ENCODE data around the gene GRHL3. TPM values are rescaled to one million over a fixed set of nuclear protein-coding genes. Genes with fewer than 3 reads are reported as not detected.
"Not testable (repeated sequence)": the region's sequence is repeated elsewhere in the genome, so short reads cannot be mapped to it uniquely, and the experiment has no call there.

GRHL3 gene
- 4.7 and 8.9 TPM in 2 replicates for total RNA-seq (2022)
- percentile 41 among the genes with signal in this experiment for Bru-seq, nascent RNA
- percentile 32 among the genes with signal in this experiment for BruChase-seq, experiment 1, labeled RNA remaining after a 6-hour chase
- BruChase-seq, experiment 2, labeled RNA remaining after a 2-hour chase = percentile 36 among the genes with signal in this experiment
- long read RNA-seq, partial matches to known transcripts = 2 of 15 reads
- long read RNA-seq, other reads (novel, unspliced or antisense) = 9 of 15 reads

- intact Hi-C loops (cut with micrococcal nuclease) = loop anchor here (5.0 kb wide), 1 partner anchor 37 kb away; no protein-coding TSS in a partner anchor
- ChIA-PET CTCF (interaction anchor here (0.6 to 7.7 kb wide), 6 partner anchors 25 to 364 kb away, joined by 3 to 77 read pairs (median 12); no protein-coding TSS in a partner anchor), POLR2A (interaction anchor here (0.9 to 12.4 kb wide), 22 partner anchors 10 to 360 kb away, joined by 3 to 400 read pairs (median 10); partner anchors contain the start of genes NIPAL3 and PNRC2)
- Mint-ChIP-seq H3K27ac (ENCODE audit: low read depth, unreplicated experiment) (peak within 1 kb of the TSS; percentile 90), H3K9me3 (ENCODE audit: unreplicated experiment) (no peaks in the 10 kb centered on the region), H3K27me3 (ENCODE audit: insufficient read depth, unreplicated experiment) (no peaks in the 10 kb centered on the region), H3K4me3 (ENCODE audit: unreplicated experiment) (peak within 1 kb of the TSS; percentile 74), H3K36me3 (ENCODE audit: insufficient read depth, unreplicated experiment) (no peaks in the 10 kb centered on the region), H3K4me1 (ENCODE audit: insufficient read depth, unreplicated experiment) (peaks cover 73% of the 10 kb centered on the region)
- peak; percentile 93 for DNase-seq (ENCODE audit: unreplicated experiment)
- BruUV-seq (replicated peaks) = no TSS peak
- TF ChIP-seq, protein P1, sequence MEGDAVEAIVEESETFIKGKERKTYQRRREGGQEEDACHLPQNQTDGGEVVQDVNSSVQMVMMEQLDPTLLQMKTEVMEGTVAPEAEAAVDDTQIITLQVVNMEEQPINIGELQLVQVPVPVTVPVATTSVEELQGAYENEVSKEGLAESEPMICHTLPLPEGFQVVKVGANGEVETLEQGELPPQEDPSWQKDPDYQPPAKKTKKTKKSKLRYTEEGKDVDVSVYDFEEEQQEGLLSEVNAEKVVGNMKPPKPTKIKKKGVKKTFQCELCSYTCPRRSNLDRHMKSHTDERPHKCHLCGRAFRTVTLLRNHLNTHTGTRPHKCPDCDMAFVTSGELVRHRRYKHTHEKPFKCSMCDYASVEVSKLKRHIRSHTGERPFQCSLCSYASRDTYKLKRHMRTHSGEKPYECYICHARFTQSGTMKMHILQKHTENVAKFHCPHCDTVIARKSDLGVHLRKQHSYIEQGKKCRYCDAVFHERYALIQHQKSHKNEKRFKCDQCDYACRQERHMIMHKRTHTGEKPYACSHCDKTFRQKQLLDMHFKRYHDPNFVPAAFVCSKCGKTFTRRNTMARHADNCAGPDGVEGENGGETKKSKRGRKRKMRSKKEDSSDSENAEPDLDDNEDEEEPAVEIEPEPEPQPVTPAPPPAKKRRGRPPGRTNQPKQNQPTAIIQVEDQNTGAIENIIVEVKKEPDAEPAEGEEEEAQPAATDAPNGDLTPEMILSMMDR (IDR thresholded peaks at IDR 0.05; ENCODE audit: unreplicated experiment) = no peak
Observed at GRCh38 chr1:24319312-24319863, at the start of gene GRHL3. GRHL3 (plus strand) TSS chr1:24319357; CDS start chr1:24319552, 195 bp downstream.

GRCh38 chr1:24274203-24275103, 44.7 kb upstream of the GRHL3 start:
- CTCF ChIA-PET = interaction anchor here (0.9 kb wide), 1 partner anchor 74 kb away, joined by 3 read pairs; no protein-coding TSS in a partner anchor
- H3K27me3 Mint-ChIP-seq (ENCODE audit: insufficient read depth, unreplicated experiment); intact Hi-C loops (cut with micrococcal nuclease); BruUV-seq (replicated peaks); H3K36me3 Mint-ChIP-seq (ENCODE audit: insufficient read depth, unreplicated experiment); POLR2A ChIA-PET; H3K4me3 Mint-ChIP-seq (ENCODE audit: unreplicated experiment); H3K27ac Mint-ChIP-seq (ENCODE audit: low read depth, unreplicated experiment); DNase-seq (ENCODE audit: unreplicated experiment): not testable (repeated sequence)
- Mint-ChIP-seq H3K4me1 (ENCODE audit: insufficient read depth, unreplicated experiment) (peaks cover 15% of the 10 kb centered on the region), H3K9me3 (ENCODE audit: unreplicated experiment) (peaks cover 17% of the 10 kb centered on the region)

DNA sequence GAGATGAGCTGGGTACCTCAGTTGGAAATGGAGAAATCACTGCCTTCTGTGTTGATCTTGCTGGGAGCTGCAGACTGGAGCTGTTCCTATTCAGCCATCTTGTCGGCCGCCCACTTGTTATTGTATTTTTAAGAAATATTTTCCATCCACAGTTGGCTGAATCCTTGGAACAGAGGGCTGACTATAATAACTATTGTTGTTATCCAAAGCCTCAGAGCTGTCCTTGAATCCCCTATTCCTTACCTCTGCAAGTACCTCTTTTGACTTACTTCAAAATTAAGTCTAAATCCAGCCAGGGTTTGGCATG, 44.1 kb upstream of the GRHL3 start:
- no peak overlapping the region for H3K4me3 Mint-ChIP-seq (ENCODE audit: unreplicated experiment)
- BruUV-seq (replicated peaks) = no TSS peak
- no peak overlapping the region for H3K27ac Mint-ChIP-seq (ENCODE audit: low read depth, unreplicated experiment)
- TF ChIP-seq, protein P1 (IDR thresholded peaks at IDR 0.05; ENCODE audit: unreplicated experiment) = no peak
- peaks cover 15% of the 10 kb centered on the region for H3K4me1 Mint-ChIP-seq (ENCODE audit: insufficient read depth, unreplicated experiment)
- intact Hi-C loops (cut with micrococcal nuclease) = no loop called here
- no peak for DNase-seq (ENCODE audit: unreplicated experiment)
- POLR2A ChIA-PET = interaction anchor here (1.5 kb wide), 1 partner anchor 20 kb away, joined by 4 read pairs; no protein-coding TSS in a partner anchor
- CTCF ChIA-PET = interaction anchor here (0.6 kb wide), 1 partner anchor 117 kb away, joined by 3 read pairs; no protein-coding TSS in a partner anchor
- H3K36me3 Mint-ChIP-seq (ENCODE audit: insufficient read depth, unreplicated experiment) = no peaks in the 10 kb centered on the region
- H3K27me3 Mint-ChIP-seq (ENCODE audit: insufficient read depth, unreplicated experiment) = no peaks in the 10 kb centered on the region
- peaks cover 17% of the 10 kb centered on the region for H3K9me3 Mint-ChIP-seq (ENCODE audit: unreplicated experiment)

- no peak overlapping the region for H3K27ac Mint-ChIP-seq (ENCODE audit: low read depth, unreplicated experiment)
- H3K4me1 Mint-ChIP-seq (ENCODE audit: insufficient read depth, unreplicated experiment) = peaks cover 15% of the 10 kb centered on the region
- no TSS peak for BruUV-seq (replicated peaks)
- no peaks in the 10 kb centered on the region for H3K36me3 Mint-ChIP-seq (ENCODE audit: insufficient read depth, unreplicated experiment)
- peaks cover 17% of the 10 kb centered on the region for H3K9me3 Mint-ChIP-seq (ENCODE audit: unreplicated experiment)
- intact Hi-C loops (cut with micrococcal nuclease) = no loop called here
- TF ChIP-seq, protein P1 (IDR thresholded peaks at IDR 0.05; ENCODE audit: unreplicated experiment) = no peak
- DNase-seq (ENCODE audit: unreplicated experiment) = peak; percentile 75
- ChIA-PET POLR2A (interaction anchor here (0.8 to 1.5 kb wide), 3 partner anchors 19 to 40 kb away, joined by 3 to 4 read pairs (median 3); no protein-coding TSS in a partner anchor), CTCF (interaction anchor here (0.6 kb wide), 1 partner anchor 116 kb away, joined by 3 read pairs; no protein-coding TSS in a partner anchor)
- H3K27me3 Mint-ChIP-seq (ENCODE audit: insufficient read depth, unreplicated experiment) = no peaks in the 10 kb centered on the region
- H3K4me3 Mint-ChIP-seq (ENCODE audit: unreplicated experiment) = no peak overlapping the region
Observed at GRCh38 chr1:24275510-24275909, 43.6 kb upstream of the GRHL3 start.
